Panc1 (cell line): ENCODE results near the gene MAPK7.

Source experiments
- CTCF ChIP-seq: fragments of 450-650 bp; IDR thresholded peaks from 2 replicates; pipeline ENCODE4 v1.5.1; 2017; ENCODE audit warnings: mild to moderate bottlenecking
- POLR2AphosphoS5 ChIP-seq: IDR thresholded peaks from 2 replicates; pipeline ENCODE4 v1.6.1; 2012; ENCODE audit warnings: mild to moderate bottlenecking, low read depth, low read length, moderate library complexity
- REST ChIP-seq, 2 experiments: IDR thresholded peaks; 2 replicates each; pipeline ENCODE4 v1.6.1; 2011 to 2012; ENCODE audit warnings: low read depth in 2 of 2, control low read depth in 1 of 2, low read length in 1 of 2, mild to moderate bottlenecking in 1 of 2, moderate library complexity in 1 of 2; ENCODE audit not compliant: insufficient read depth in 1 of 2
- SIN3A ChIP-seq: IDR thresholded peaks from 2 replicates; pipeline ENCODE4 v1.6.1; 2012; ENCODE audit warnings: low read depth, mild to moderate bottlenecking, low read length, moderate library complexity, borderline replicate concordance; ENCODE audit not compliant: insufficient read depth
- TCF7L2 ChIP-seq: IDR thresholded peaks from 2 replicates; pipeline ENCODE4 v1.6.1; 2011; ENCODE audit warnings: mild to moderate bottlenecking, low read depth, low read length, inconsistent platforms

GRCh38 chr17:19414396-19415280 is 36.3 kb downstream of the MAPK7 start:
- TF ChIP-seq CTCF (no peak), POLR2AphosphoS5 (no peak), REST (IDR thresholded peaks at IDR 0.05; ENCODE audit: insufficient read depth in 1 of 2, low read depth in 2 of 2, low read length in 1 of 2) (no peak), TCF7L2 (no peak), SIN3A (no peak)
